OCI-LY3 (cell line): Measurements from ENCODE around the gene DNPH1.

Experiments used
- H2AFZ ChIP-seq: fragments of 200-600, 300-600 bp; shearing (Covaris generic); 2 replicates; pipeline ENCODE4 v1.6.0; 2014; ENCODE audit warnings: antibody characterized with exemption, low read depth, low read length
- H3K27ac ChIP-seq: fragments of 200-600, 300-600 bp; sonication (generic); 2 replicates; pipeline ENCODE4 v1.5.1; 2014; ENCODE audit warnings: mild to moderate bottlenecking, low read length, moderate library complexity, mixed read lengths
- H3K27me3 ChIP-seq: fragments of 200-600, 300-600 bp; sonication (generic); 2 replicates; pipeline ENCODE4 v1.6.1; 2014; ENCODE audit warnings: low read depth, low read length, mixed read lengths
- H3K36me3 ChIP-seq: fragments of 200-600, 300-600 bp; sonication (generic); replicated peaks from 2 replicates; pipeline ENCODE3; 2014; ENCODE audit warnings: low read depth, low read length, mixed read lengths
- H3K4me1 ChIP-seq: fragments of 300-600, 200-600 bp; sonication (generic); 2 replicates; pipeline ENCODE4 v1.6.1; 2014; ENCODE audit warnings: low read length, mixed read lengths
- H3K4me2 ChIP-seq: fragments of 200-600, 300-600 bp; sonication (generic); 2 replicates; pipeline ENCODE4 v1.6.1; 2014; ENCODE audit warnings: low read length, mixed read lengths
- H3K4me3 ChIP-seq: fragments of 300-600, 200-600 bp; sonication (generic); 2 replicates; pipeline ENCODE4 v1.5.1; 2014; ENCODE audit warnings: antibody characterized with exemption, mild to moderate bottlenecking, low read length, moderate library complexity
- H3K79me2 ChIP-seq: fragments of 300-600, 200-600 bp; shearing (Covaris generic); 2 replicates; pipeline ENCODE4 v1.6.1; 2014; ENCODE audit warnings: mild to moderate bottlenecking, low read length, mixed read lengths
- H3K9ac ChIP-seq: fragments of 300-600, 200-600 bp; shearing (Covaris generic); 2 replicates; pipeline ENCODE4 v1.6.0; 2014; ENCODE audit warnings: mild to moderate bottlenecking, low read length, moderate library complexity
- H3K9me3 ChIP-seq: fragments of 200-600, 300-600 bp; shearing (Covaris generic); 2 replicates; pipeline ENCODE4 v1.6.1; 2014; ENCODE audit warnings: low read length, mixed read lengths; ENCODE audit not compliant: insufficient read depth
- H4K20me1 ChIP-seq: fragments of 200-600, 300-600 bp; sonication (generic); 2 replicates; pipeline ENCODE4 v1.6.1; 2016; ENCODE audit warnings: low read length, mixed read lengths; ENCODE audit not compliant: insufficient read depth
- CTCF ChIP-seq: fragments of 200-600, 300-600 bp; sonication (generic); IDR thresholded peaks from 2 replicates; pipeline ENCODE4 v1.5.1; 2014; ENCODE audit warnings: antibody characterized with exemption, low read length, low read depth
- EZH2phosphoT487 ChIP-seq: fragments of 200-600 bp; shearing (Covaris generic); IDR thresholded peaks from 2 replicates; pipeline ENCODE4 v1.6.1; 2018; ENCODE audit warnings: antibody characterized with exemption, mixed run types, low read depth

The DNPH1 gene

GRCh38 chr6:43186019-43186418 is 43.3 kb downstream of the DNPH1 start:
- Histone ChIP-seq H3K9ac (no peak overlapping the region), H3K36me3 (peaks cover 37% of the 10 kb centered on the region), H4K20me1 (no peaks in the 10 kb centered on the region), H3K4me3 (no peak overlapping the region), H3K27ac (no peak overlapping the region), H3K4me2 (no peak overlapping the region), H3K27me3 (no peaks in the 10 kb centered on the region), H3K4me1 (peaks cover 12% of the 10 kb centered on the region), H3K9me3 (no peaks in the 10 kb centered on the region), H2AFZ (no peak overlapping the region), H3K79me2 (peaks cover 13% of the 10 kb centered on the region)
- TF ChIP-seq EZH2phosphoT487 (no peak), CTCF (no peak)

- H3K36me3 ChIP-seq: peaks cover 39% of the 10 kb centered on the region
- H4K20me1 ChIP-seq: no peaks in the 10 kb centered on the region
- no peak overlapping the region for H3K4me2 ChIP-seq
- TF ChIP-seq CTCF (no peak), EZH2phosphoT487 (no peak)
- no peaks in the 10 kb centered on the region for H3K27me3 ChIP-seq
- H3K4me1 ChIP-seq: peaks cover 12% of the 10 kb centered on the region
- no peak overlapping the region for H2AFZ ChIP-seq
- H3K79me2 ChIP-seq: peaks cover 13% of the 10 kb centered on the region
- H3K9ac ChIP-seq: no peak overlapping the region
- no peak overlapping the region for H3K4me3 ChIP-seq
- no peaks in the 10 kb centered on the region for H3K9me3 ChIP-seq
- H3K27ac ChIP-seq: no peak overlapping the region
These were observed 43.8 kb downstream of the DNPH1 start for GRCh38 chr6:43185391-43185985.

GRCh38 chr6:43184268-43184985 is 44.9 kb downstream of the DNPH1 start:
- TF ChIP-seq EZH2phosphoT487 (no peak), CTCF (no peak)
- Histone ChIP-seq H3K79me2 (peaks cover 13% of the 10 kb centered on the region), H3K27ac (no peak overlapping the region), H3K9me3 (no peaks in the 10 kb centered on the region), H3K4me2 (no peak overlapping the region), H3K27me3 (no peaks in the 10 kb centered on the region), H3K36me3 (peaks cover 36% of the 10 kb centered on the region), H3K4me3 (no peak overlapping the region), H4K20me1 (no peaks in the 10 kb centered on the region), H3K4me1 (peaks cover 12% of the 10 kb centered on the region), H3K9ac (no peak overlapping the region), H2AFZ (no peak overlapping the region)

GRCh38 chr6:43183441-43183840 is 45.8 kb downstream of the DNPH1 start:
- TF ChIP-seq CTCF (no peak), EZH2phosphoT487 (no peak)
- peaks cover 13% of the 10 kb centered on the region for H3K79me2 ChIP-seq
- peaks cover 12% of the 10 kb centered on the region for H3K4me1 ChIP-seq
- no peaks in the 10 kb centered on the region for H4K20me1 ChIP-seq
- H3K27me3 ChIP-seq: no peaks in the 10 kb centered on the region
- peak overlapping the region; percentile 84; the same call in 1 of the 2 replicates for H3K9ac ChIP-seq
- H3K27ac ChIP-seq: no peak overlapping the region
- H2AFZ ChIP-seq: no peak overlapping the region
- no peaks in the 10 kb centered on the region for H3K9me3 ChIP-seq
- peak overlapping the region; percentile 98 for H3K4me2 ChIP-seq
- H3K36me3 ChIP-seq: peaks cover 42% of the 10 kb centered on the region
- peak overlapping the region; percentile 93; the same call in 1 of the 2 replicates for H3K4me3 ChIP-seq
